ENCODE results near the gene MAGEA10.

DNA sequence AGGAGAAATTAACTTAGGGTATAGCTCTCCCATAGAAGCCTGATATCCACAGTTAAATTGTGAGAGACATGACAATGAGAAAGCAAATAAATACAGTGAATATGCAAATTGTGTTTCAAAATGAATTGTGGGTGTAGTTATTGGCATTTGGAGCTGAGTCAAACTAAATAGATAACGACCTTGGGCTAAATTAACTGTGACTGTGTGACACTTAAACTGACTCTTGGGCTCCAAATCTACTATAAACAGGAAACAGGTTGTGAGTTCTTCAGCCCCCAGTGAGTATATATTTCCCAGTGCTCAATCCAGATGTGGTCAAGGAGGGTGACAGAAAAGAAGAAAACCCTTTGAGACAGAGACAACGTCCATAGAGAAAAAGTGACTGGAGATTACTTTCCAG is 11.3 kb upstream of the MAGEA10 start:
- TF ChIP-seq GATA2 (IDR thresholded peaks at IDR 0.05; ENCODE audit: low read depth, low read length) = no peak
- no peak for TF ChIP-seq GATA3 (IDR thresholded peaks at IDR 0.05; ENCODE audit: low read depth, low read length)

Measured in SH-SY5Y (cell line).